ENCODE results near the gene TIGD6.

The TIGD6 gene

GRCh38 chr5:149957855-149958254, 42.6 kb downstream of the TIGD6 start:
- H3K4me3 ChIP-seq (ENCODE audit: low read length): no peak overlapping the region
- no peak for DNase-seq (ENCODE audit: low read depth)
- no peak for TF ChIP-seq CTCF (IDR thresholded peaks at IDR 0.05; ENCODE audit: insufficient read depth, low read depth, low read length, missing control alignments)

GRCh38 chr5:149956685-149957084, 43.8 kb downstream of the TIGD6 start:
- TF ChIP-seq CTCF (IDR thresholded peaks at IDR 0.05; ENCODE audit: insufficient read depth, low read depth, low read length, missing control alignments): no peak
- DNase-seq (ENCODE audit: low read depth): no peak
- H3K4me3 ChIP-seq (ENCODE audit: low read length): no peak overlapping the region

- TF ChIP-seq CTCF (IDR thresholded peaks at IDR 0.05; ENCODE audit: insufficient read depth, low read depth, low read length, missing control alignments): no peak
- DNase-seq (ENCODE audit: low read depth): no peak
- no peak overlapping the region for H3K4me3 ChIP-seq (ENCODE audit: low read length)
These were observed 45.7 kb downstream of the TIGD6 start for GRCh38 chr5:149954798-149955197.

- H3K4me3 ChIP-seq (ENCODE audit: low read length): no peak overlapping the region
- no peak for DNase-seq (ENCODE audit: low read depth)
- TF ChIP-seq CTCF (IDR thresholded peaks at IDR 0.05; ENCODE audit: insufficient read depth, low read depth, low read length, missing control alignments): no peak
These were observed 46.9 kb downstream of the TIGD6 start for GRCh38 chr5:149953436-149954121.

GRCh38 chr5:149951138-149951749, 49.2 kb downstream of the TIGD6 start:
- DNase-seq (ENCODE audit: low read depth): no peak
- no peak overlapping the region for H3K4me3 ChIP-seq (ENCODE audit: low read length)
- peak; percentile 4 for TF ChIP-seq CTCF (IDR thresholded peaks at IDR 0.05; ENCODE audit: insufficient read depth, low read depth, low read length, missing control alignments)

- no peak for TF ChIP-seq CTCF (IDR thresholded peaks at IDR 0.05; ENCODE audit: insufficient read depth, low read depth, low read length, missing control alignments)
- DNase-seq (ENCODE audit: low read depth): peak; percentile 46
- no peak overlapping the region for H3K4me3 ChIP-seq (ENCODE audit: low read length)
These were observed 51.5 kb downstream of the TIGD6 start for GRCh38 chr5:149948993-149949392.

GRCh38 chr5:149946118-149946517, 54.3 kb downstream of the TIGD6 start:
- DNase-seq (ENCODE audit: low read depth): no peak
- TF ChIP-seq CTCF (IDR thresholded peaks at IDR 0.05; ENCODE audit: insufficient read depth, low read depth, low read length, missing control alignments): no peak
- no peak overlapping the region for H3K4me3 ChIP-seq (ENCODE audit: low read length)
